G401.6 (cell line): ENCODE measurements around the gene ANGEL2.

Source experiments
- FAIRE-seq: peaks from 2 replicates; lab custom pipeline; 2012; peaks lifted over from hg19 to GRCh38; lab: Jason Lieb, UNC

The ANGEL2 gene

GRCh38 chr1:212951126-212951946 lies 64.3 kb downstream of the ANGEL2 start:
- no peak for FAIRE-seq

- FAIRE-seq = peak; percentile 90
These were observed 65.2 kb downstream of the ANGEL2 start, which contains the start of gene VASH2 for GRCh38 chr1:212950243-212951125. VASH2 (plus strand) TSS chr1:212950541; CDS start chr1:212951543, 1,002 bp downstream.

- no peak for FAIRE-seq
These were observed 65.9 kb downstream of the ANGEL2 start for GRCh38 chr1:212949771-212950170.

GRCh38 chr1:212946872-212947271 lies 68.8 kb downstream of the ANGEL2 start:
- FAIRE-seq = no peak

GRCh38 chr1:212945463-212946160 lies 70.1 kb downstream of the ANGEL2 start:
- FAIRE-seq = no peak

GRCh38 chr1:212945056-212945455 lies 70.6 kb downstream of the ANGEL2 start:
- no peak for FAIRE-seq

- FAIRE-seq = no peak
These were observed 71.3 kb downstream of the ANGEL2 start for GRCh38 chr1:212944229-212944901.

- no peak for FAIRE-seq
These were observed 72.3 kb downstream of the ANGEL2 start for GRCh38 chr1:212943393-212943710.

- no peak for FAIRE-seq
These were observed 72.8 kb downstream of the ANGEL2 start for GRCh38 chr1:212942679-212943392.
